Activated CD8-positive, alpha-beta memory T cell treated with anti-CD3 and anti-CD28 coated beads for 4 hours (primary cell): ENCODE results near the gene CSNK1D.
A peak's percentile ranks its signal among the peaks of the same experiment; 100 is the strongest.

Experiments used
- DNase-seq, 2 donors: peaks; one replicate each; pipeline ENCODE4 v3.0.0-alpha.2; 2020; ENCODE audit warnings: low read depth in 2 of 2

Gene CSNK1D

DNA sequence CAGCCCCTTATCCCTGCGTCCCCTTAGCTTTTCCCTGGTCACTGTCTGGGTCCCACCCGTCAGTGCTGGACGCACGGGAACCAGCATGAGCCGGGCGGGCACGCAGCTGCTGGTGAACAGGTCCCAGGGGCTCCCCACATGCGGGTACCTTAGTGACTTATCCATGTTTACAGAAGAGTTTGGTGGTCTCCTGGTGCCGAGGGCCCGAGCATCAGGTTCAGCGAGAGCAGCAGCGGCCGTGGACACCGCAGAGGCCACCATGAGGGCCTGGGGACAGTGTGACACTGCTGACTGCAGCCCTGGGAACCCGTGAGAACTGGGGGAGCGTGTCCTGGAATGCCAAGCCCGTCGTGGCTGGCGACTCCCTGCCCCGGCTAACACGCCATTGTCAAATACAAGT is 37.4 kb upstream of the CSNK1D start:
- DNase-seq = no peak

DNA sequence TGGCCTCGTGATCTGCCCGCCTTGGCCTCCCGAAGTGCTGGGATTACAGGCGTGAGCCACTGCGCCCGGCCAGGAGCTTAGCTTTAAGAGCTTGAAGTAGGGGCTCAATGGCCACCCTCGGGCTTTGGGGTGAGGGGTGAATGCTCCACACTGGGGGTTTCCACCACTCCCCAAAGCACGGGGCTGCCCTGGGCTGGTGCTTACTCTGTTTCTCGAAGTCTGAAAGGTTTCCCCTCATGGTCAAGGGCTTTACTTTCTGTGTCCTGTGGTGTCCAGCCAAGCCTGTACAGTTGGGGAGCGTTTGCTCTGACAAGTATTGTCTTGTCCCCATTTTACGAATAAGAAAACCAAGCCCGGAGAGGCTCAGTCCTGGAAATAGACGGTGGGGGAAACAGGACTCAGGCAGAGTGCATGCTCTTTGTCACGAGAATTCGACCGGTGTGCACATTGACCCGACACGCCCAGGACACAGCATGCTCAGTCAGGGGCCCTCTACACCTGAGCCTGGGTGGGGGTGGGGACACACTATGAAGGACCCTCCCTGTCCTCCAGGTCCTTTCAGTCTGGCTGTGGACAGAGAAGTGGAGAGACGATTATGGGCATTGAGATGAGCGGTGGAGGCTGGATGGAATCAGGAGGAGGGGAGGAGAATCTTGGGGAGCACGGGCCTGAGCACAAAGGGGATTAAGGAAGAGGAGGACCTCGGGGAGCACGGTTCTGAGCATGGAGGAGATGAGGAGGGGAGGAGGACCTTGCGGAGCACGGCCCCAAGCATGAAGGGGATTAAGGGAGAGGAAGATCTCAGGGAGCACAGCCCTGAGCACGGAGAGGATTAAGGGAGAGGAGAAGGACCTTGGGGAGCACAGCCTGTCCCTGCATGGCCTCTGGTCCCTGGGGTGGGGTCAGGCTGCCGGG is 36.4 kb upstream of the CSNK1D start:
- no peak for DNase-seq

DNA sequence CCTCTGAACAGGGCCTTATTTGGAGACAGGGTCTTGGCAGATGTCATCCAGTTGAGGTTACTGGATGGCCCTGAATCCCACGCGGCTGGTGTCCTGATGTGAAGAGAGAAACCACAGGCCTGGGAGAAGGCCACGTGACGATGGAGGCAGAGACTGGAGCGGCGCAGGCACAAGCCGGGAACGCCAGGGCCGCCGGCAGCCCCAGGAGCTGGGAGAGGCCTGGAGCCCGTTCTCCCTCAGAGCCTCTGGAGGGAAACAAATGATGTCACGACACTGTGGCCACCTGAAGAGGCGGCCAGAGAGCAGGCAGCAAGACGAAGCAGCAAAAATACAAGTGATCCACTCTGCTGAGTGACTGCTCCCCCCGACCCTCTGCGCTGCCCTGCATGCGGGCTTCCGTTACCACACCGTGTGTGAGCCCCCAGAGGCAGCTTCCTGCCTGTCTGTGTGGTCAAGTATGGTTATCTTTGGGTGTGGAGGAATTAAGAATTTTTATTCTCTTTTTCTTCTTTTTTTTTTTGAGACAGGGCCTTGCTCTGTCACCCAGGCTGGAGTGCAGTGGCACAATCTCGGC is 32.3 kb upstream of the CSNK1D start:
- no peak for DNase-seq

DNA sequence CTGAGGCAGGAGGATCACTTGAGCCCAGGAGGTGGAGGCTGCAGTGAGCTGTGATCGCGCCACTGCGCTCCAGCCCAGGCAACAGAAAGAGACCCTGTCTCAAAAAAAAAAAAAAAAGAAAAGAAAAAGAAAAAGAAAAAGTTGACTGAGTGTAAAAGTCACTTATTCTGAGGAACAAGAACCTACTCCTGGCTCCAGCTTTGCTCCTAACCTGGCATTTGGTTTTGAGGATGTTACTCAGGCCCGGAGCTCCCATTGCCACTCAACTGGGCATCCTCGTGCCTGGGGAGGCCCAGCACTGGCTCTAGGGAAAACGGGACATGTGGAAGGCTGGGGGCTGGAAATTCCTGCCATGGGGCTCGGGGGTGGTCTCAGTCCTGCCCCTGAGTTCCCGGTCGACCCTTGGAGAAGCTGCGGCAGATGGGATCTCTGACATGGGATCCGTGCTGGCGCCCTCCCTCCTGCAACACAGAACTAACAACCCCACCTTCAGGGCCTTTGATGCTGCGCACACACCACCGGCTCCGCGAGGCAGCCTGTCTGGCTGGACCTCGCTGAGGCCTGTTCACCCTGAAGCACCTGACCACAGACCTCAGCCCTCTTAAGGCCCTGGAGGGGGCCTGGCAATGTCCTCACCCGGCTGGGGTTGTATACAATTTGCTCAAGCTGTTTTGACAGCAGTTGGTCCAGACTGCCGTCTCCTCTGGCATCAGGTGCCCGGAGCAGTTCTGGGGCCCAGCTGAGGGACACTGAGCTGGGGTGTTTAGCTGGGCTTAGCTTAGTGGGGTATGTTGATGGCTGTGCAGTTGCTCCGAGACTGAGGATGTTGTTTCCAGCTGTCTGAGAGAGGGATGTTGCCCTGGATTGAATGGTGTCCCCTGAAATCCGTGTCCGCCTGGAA is 31.6 kb upstream of the CSNK1D start:
- DNase-seq = no peak

DNA sequence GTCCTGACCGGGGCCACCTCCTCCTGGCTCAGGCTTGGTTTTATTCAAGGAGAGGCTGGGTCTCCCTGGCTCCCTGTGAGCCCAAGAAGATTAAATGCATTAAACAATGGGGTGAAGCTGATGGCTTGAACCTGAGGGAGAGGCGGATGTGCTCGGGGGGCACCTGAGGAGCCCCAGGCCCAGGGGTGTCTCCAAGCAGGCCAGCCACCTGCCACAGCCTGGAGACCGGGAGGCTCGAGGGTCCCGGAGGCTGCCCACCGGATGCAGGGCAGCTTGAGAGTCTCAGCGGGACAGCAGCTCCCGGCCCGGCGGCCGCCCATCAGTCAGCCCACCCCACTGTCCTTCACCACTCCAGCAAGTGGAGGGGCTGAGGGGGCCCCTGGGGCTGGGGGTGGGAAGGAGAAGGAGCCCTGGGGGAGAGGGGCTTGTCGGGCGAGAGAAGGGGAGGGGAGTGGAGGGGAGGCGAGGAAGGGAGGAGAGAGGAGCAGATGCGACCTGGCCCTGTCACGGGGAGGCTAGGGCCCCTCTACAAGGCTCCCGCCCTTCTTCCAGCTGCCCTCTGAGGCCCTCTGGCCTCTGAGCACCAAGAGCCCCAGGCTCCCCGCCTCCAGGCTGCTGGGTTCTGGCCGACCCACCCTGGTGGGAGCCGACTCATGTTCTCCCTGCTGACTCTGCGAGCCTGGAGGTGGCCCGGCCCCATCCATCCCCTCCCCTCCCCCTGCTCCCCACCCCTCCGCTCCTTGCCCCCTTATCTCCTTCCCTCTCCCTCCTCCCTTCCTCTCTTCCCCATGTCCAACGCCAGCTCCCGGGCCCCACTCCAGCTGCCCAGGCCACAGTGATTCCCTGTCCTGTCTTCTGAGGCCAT is 30.7 kb upstream of the CSNK1D start:
- DNase-seq = no peak

DNA sequence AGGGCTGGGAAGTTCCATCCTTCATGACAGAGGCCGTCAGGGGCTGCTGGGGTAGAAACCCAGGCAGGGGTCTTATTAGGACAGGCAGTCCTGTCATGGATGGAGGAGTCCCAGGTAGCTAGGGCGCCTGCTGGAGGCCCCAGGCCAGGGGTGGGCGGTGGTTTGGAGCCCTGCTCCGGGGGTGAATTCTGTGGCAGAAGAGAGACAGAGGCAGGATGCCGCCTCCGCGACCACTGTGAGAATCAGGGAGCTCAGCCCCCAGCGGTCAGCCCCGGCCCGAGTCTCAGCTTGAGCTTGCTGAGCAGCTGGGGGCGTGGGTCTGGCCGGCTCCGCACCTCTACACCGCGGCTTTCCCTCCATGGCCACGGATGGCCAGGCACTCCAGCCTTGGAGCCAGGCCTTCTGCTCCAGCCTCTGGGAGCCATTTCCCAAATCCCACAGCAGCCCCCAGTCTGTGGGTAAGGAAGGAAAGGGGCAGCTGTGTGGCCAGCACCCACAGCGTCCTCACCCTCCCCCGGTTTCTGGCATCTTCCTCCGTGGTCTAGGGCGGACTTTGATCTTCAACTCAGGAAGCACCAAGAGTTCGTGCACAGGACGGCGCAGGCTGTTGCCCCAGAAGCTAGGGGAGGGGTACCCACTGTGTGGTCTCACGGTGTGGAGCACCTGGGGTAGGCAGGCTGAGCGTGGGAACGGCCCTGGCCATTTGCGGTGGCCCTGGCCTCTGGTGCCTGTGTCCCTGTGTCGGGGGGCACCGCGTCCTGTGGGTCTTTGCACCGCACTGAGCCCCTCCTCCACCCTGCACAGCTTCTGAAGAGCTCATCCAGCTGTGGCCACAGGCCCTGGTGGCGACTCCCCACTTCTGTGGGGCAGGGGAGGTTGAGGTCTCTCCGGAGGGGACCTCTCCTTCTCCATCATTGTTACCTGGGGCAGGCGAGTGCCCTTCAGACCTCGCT is 29.8 kb upstream of the CSNK1D start:
- DNase-seq = no peak

DNA sequence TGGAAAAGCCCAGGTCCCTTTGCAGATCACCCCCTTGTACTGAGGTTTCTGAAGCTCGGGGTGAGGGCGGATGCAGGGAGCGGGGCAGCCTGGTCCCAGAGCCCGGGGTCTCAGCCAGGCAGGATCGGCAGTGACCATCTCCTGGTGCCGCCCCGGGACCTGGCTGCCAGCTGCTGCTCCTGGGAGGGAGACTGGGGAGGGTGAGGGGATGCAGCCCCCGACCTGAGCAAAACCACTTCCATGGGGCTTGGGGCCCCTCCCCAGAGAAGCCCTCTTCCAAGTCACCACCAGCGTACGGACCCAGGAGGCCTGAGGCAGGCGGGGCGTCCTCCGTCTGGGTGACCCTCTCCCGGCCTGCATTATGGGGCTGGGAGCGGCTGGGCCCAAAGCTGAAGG is 29.1 kb upstream of the CSNK1D start:
- DNase-seq = no peak

DNA sequence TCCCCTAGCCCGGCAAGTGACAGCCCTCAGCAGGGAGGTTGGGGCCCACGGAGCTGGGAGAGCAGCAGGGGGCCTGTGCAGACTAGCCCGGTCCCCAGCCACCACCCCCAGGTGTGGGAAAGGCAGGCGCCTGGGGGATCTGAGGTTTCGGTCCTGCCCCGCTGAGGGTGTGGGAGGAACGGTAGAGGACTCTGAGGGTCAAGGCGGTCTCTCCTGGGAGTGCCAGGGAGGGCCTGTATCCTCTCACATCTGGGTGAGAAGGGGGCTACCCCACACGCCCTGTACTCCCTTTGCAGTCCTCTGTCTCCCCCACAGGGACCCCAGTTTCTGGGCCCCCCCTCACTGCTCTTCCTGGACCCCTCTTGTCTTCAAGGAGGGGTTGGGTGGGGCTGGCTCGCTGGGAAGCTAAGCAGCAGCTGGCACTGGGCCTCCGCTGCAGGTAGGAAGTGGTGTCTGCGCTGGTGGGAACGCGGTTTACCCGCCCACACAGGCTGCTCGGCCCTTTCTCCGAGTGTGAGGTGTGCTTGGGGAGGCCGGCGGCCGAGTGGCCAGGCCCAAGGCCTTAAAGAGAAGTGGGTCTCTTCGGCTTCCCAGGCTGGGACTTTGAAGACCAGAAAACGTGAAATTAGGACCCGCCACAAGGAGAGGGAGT is 28.5 kb upstream of the CSNK1D start:
- DNase-seq = no peak

DNA sequence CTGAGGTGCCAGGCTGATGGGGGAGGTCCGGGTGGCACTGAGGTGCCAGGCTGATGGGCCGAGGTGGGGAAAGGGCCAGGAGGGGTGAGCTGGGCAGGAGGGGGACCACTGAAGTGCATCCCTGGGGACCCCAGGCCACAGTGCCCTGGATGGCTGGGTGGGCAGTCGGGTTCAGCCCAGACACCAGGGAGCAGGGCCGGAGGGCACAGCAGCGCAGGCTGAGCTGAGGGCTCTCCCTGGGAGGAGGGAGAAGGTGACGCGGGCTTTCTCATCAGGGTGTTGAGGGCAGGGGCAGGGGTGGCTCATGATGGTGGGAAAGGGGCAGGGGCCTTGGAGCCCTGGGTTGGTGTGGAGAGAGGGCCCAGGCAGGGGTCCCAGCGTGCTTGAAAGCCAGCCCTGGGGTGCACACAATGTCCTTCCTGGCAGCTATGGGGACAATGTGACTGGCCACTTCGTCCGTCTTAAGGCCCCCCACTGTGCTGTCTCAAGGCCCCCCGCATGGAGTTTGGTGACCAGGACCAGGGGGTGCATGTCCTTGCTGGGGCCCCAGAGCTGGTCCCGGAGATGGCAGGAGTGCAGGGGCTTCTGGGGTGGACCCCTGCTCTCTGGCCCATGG is 27.9 kb upstream of the CSNK1D start:
- no peak for DNase-seq

DNA sequence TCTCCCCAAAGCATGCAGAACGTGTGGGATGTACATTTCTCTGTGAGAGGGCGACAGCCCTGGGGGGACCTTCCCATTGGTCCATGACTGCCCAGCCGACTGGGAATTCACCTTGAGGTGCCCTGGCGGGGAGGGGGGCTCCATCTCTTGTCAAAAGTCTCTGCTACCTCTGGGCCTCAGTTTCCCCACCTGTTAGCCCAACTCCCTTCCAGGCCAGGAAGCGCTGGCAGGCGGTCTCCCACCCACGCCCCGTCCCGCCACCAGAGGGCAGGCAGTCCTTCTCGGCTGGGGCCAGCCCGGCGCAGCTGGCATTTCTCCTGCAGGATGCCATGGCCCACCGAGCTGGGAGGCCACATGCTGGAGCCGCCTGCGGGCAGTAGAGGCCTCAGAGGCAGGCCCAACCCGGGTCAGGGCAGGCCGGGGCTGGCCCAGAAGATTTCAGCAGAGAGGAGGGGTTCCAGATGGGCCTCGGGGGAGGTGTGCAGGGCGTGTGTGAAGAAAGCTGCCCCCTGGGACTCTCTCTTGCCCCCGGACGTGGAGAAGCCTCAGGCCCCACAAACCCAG is 27.3 kb upstream of the CSNK1D start:
- DNase-seq = no peak

DNA sequence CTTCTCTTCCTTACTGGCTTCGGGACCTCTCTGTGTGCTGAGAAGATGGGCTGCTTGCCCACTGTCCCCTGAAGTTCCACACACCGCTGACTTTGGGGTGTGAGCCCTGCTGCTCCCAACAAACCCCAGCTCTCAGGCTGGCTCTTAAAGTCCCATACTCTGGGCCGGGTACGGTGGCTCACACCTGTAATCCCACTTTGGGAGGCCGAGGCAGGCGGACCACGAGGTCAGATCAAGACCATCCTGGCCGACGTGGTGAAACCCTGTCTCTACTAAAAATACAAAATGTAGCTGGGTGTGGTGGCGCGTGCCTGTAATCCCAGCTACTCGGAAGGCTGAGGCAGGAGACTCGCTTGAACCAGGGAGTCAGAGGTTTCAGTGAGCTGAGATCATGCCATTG is 26.7 kb upstream of the CSNK1D start:
- no peak for DNase-seq

DNA sequence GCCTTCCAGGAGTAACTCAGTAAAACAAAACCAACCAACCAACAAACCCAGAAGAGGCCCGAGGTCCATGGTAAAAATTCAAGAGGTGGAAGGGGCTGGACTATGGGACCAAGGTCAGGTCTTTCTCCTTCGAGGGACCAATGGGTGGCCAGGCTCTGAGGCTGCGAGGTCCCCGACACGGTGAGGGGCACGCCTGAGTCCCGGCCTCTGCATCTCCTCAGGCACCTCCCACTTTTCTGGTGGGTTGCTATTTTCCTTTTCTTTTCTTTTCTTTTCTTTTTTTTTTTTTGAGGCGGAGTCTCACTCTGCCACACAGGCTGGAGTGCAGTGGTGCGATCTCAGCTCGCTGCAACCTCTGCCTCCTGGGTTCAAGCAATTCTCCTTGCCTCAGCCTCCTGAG is 26.0 kb upstream of the CSNK1D start:
- no peak for DNase-seq

DNA sequence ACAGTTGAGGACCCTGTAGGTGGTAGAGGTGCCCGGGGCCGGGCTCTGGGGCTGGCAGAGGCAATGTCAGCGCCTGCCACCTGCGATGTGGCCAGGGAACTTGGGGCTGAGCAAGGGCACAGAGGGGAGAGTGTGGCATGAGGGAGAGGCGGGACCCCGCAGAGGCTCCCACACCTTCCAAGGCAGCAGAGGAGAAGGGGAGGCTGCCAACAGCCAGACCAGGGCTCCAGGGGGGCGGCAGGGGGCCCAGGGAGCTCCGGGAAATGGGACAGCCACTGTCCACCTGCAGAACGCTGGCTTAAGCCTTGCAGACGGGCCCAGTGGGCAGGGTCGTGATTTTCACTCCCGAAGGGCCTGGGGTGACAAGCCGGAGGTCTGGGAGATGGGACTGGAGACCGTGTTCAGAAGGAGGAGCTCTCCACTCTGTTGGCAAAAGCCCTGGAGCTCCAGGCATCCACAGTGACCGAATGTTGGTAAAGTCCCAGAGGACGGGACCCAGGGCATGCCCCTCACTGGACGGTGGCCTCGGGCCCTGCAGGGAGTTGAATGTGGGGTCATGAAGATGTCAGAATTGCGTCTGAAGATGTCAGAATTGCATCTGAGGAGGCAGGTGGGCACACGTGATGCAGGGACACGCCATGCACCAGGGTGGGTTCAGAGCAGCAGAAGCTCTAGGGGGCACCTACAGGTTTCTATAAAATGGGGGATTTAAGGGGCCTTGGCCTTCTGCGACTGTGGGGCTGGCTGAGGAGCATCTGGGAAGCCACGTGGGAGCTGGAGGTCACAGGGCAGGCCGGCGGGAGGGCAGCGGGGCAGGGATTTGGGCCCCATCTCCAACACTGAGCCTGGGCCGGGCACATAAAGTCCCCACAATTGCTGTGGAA is 25.3 kb upstream of the CSNK1D start:
- DNase-seq = no peak

DNA sequence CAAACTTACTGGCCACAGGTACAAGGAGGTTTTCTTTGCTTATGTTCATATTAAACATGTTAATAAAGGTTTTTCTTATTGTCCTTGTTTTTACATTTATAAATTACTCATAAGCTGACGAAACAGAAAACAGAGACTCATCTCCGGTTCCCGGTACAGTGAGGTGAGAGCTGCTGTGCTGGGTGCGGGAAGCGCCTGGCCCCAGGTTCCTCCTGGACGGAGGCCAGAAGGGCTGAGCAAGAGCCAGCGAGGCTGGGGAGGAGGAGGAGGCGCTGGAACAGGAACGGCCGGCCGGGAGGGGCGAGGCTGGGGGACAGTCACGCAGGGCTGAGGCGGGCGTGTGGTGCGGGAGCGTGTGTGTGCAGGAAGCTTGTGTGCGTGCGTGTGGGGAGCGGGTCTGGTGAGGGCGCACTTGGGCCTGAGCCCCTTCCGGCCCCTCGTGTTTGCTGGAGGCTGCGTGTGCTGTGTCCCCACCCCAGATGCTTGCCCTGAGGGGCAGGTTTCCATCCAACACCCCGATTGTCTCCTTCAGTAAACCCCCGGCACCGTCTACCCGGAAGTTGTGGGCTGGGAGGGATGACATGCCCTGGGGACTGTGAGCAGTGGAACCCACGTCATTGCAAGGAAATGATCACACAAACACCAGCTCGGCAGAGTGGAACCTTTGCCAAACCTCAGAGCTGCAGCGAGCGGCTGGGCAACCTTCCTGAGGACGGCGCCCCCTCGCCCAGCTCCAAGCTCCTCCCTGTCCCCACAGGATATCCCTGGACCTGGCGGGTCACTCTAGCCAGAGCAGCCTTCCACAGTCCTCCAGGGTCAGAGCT is 24.4 kb upstream of the CSNK1D start:
- DNase-seq = peak; percentile 87 to 94

DNA sequence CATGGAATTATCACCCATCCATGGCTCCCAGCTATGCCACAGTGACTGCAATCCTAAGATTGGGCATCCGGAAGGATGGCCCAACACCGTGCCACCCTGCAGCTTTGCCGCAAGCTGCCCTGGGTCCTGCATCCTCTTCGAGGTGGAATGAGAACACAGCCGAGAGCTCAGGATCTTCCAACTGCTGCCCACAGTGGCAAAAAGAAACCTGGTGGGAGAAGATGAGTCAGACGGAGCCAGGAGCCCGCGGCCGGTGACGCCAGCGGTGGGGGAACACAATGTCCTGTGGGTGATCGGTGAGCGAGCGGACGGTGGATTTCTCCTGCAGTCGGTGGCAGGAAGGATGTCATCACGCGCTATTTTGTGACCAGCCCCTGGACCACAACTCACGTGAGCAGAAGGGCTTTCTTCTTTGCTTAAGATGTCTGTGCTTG is 23.8 kb upstream of the CSNK1D start:
- peak; percentile 68 to 78 for DNase-seq

DNA sequence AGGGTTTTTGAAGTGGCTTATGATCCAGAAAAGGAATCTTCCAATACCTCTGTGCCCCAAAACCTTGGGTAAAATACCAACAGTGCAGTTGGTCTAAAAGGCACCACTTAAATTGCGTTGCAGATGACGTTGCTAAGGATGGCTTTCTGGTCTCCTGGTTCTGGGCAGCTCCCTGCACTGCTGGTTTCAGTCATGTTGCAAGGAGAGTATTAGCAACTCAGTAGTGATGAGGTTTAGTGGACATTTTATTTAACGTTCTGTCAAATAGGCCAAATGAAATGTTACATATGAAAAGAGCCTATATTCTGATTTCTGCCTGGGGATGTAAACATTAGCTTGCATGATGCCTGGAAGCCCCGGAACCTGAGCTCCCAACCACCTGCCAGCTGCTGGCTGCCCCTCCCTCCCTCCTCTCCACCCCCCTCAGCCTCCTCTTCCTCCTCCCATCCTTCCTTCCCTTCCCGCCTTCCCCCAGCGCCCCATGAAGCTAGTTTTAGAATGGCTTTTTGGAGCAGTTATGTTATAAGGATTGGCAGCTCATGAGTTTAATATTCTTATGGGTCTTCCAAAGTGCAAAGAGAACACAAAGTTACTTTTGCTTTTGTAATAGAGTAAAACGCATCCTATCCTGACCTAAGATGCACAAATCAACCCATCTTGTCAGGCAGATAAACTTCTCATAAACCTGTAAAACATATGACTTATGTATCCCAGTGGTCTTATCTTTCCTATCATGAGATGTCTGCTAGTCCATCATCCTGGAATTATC is 23.2 kb upstream of the CSNK1D start:
- DNase-seq = no peak
